ENCODE results near the gene RIC8B. TPM values are rescaled to one million over a fixed set of nuclear protein-coding genes. Genes with fewer than 3 reads are reported as not detected.
A peak's percentile ranks its signal among the peaks of the same experiment; 100 is the strongest.

The RIC8B gene
- total and polyA plus RNA-seq, 2 of the 8 experiments (the other 6 are each of a cell fraction or from before 2014, with no cell fraction given), result 8.2 to 25.3 TPM

DNA sequence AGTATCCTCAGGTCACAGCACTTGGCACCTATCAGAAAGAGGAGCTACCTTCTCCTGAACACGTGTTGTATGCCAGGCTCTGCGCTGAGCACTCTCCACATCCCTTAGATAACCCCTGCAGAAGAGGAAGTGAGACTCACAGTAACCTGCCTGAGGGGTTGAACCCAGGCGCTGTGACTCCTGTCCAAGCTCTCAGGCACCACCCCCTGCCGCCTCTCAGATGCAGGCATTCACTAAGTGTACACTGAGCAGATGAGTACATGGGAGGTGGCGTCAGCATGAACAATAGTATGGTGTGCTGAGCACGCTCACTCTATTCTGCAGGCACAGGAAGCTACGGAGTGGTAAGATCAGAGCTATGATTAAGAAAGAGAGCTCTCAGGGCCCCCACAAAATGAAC lies 21.0 kb upstream of the RIC8B start:
- Histone ChIP-seq H3K9me3 (ENCODE audit: insufficient read depth in 2 of 2, low read depth in 1 of 2, low read length in 1 of 2) (no peaks in the 10 kb centered on the region), H3K79me1 (ENCODE audit: low read depth, low read length) (no peaks in the 10 kb centered on the region), H4K91ac (replicated peaks; ENCODE audit: insufficient read length, low read length) (no peak overlapping the region), H2BK5ac (ENCODE audit: low read depth, low read length) (no peak overlapping the region), H3K56ac (replicated peaks; ENCODE audit: insufficient read length, low read depth, low read length) (no peak overlapping the region), H2AFZ (ENCODE audit: low read length) (no peak overlapping the region), H3K4me1 (replicated peaks in 1 of 4; ENCODE audit: control insufficient read depth in 3 of 4, insufficient read depth in 4 of 4, low read length in 3 of 4) (no peaks in the 10 kb centered on the region), H3K23ac (ENCODE audit: insufficient read length) (no peak overlapping the region), H4K5ac (ENCODE audit: insufficient read length, low read depth, low read length) (no peak overlapping the region), H4K20me1 (replicated peaks in 1 of 2; ENCODE audit: control insufficient read depth in 1 of 2, insufficient read depth in 2 of 2, low read length in 2 of 2) (no peaks in the 10 kb centered on the region), H3K36me3 (ENCODE audit: control insufficient read depth in 2 of 4, insufficient read depth in 4 of 4, low read length in 3 of 4) (no peaks in the 10 kb centered on the region), H3K27ac (ENCODE audit: low read depth, low read length) (no peak overlapping the region), H3K27me3 (replicated peaks in 1 of 4; ENCODE audit: control insufficient read depth in 3 of 4, extremely low read depth in 1 of 4, insufficient read depth in 3 of 4, low read length in 3 of 4) (no peaks in the 10 kb centered on the region), H4K8ac (ENCODE audit: extremely low read depth, insufficient read depth, low read length) (no peak overlapping the region), H3K79me2 (ENCODE audit: control insufficient read depth in 1 of 2, insufficient read depth in 2 of 2, low read length in 2 of 2) (no peaks in the 10 kb centered on the region), H2BK15ac (ENCODE audit: low read length) (no peak overlapping the region), H3K23me2 (ENCODE audit: low read depth, low read length) (no peaks in the 10 kb centered on the region), H3K4me2 (ENCODE audit: insufficient read depth in 1 of 2, low read depth in 2 of 2, low read length in 2 of 2) (no peak overlapping the region), H3K4ac (replicated peaks; ENCODE audit: insufficient read length, low read depth, low read length) (no peak overlapping the region), H3K14ac (ENCODE audit: insufficient read length) (no peak overlapping the region), H3K9ac (replicated peaks in 1 of 4; ENCODE audit: extremely low read depth in 1 of 4, low read depth in 3 of 4, low read length in 3 of 4) (no peak overlapping the region), H2BK120ac (replicated peaks; ENCODE audit: low read depth, low read length) (no peak overlapping the region), H3K4me3 (ENCODE audit: extremely low read depth in 1 of 4, insufficient read depth in 2 of 4, low read depth in 3 of 4, low read length in 4 of 4) (no peak overlapping the region), H2AK5ac (ENCODE audit: low read depth, low read length) (no peak overlapping the region), H2BK20ac (ENCODE audit: low read length) (no peak overlapping the region), H3K18ac (ENCODE audit: extremely low read depth, low read length) (no peak overlapping the region), H2BK12ac (ENCODE audit: low read depth, low read length) (0 out of 2 replicates have a peak overlapping the region, but pooled peaks have one; percentile 17)
- FAIRE-seq (no peak), DNase-seq (ENCODE audit: low read depth in 1 of 2, low spot score in 2 of 2) (no peak)
- WGBS, 2 experiments (ENCODE audit: extremely low coverage in 1 of 2, insufficient coverage in 1 of 2, insufficient read length in 1 of 2, insufficient replicate concordance in 2 of 2, low coverage in 1 of 2, low lambda C conversion rate in 2 of 2, missing lambda C conversion rate in 1 of 2), result 96% methylated on average over 7 of the region's 7 CpGs; no CpG with 5 or more reads in 1 of the 2 experiments
- CTCF ChIA-PET (ENCODE audit: partially characterized antibody), result interaction anchor here (0.5 to 1.2 kb wide), 5 partner anchors 22 to 166 kb away, joined by 3 to 4 read pairs (median 4); no protein-coding TSS in a partner anchor
- POLR2A ChIA-PET (ENCODE audit: partially characterized antibody), result no interaction called here
- TF ChIP-seq TAF7 (optimal IDR thresholded peaks at IDR 0.05; ENCODE audit: borderline replicate concordance, low read depth, low read length) (no peak), JUN (IDR thresholded peaks at IDR 0.05; ENCODE audit: low read depth, low read length) (no peak), JUND (IDR thresholded peaks at IDR 0.05; ENCODE audit: low read length) (no peak), BRCA1 (IDR thresholded peaks at IDR 0.05; ENCODE audit: low read depth, low read length) (no peak), ASH2L (IDR thresholded peaks at IDR 0.05; ENCODE audit: low read length) (no peak), HDAC6 (IDR thresholded peaks at IDR 0.05; ENCODE audit: low read depth, low read length) (no peak), EGR1 (IDR thresholded peaks at IDR 0.05; ENCODE audit: borderline replicate concordance, low read depth, low read length) (no peak), FOSL1 (IDR thresholded peaks at IDR 0.05; ENCODE audit: insufficient read depth, low read depth, low read length) (no peak), POLR2A (IDR thresholded peaks at IDR 0.05; ENCODE audit: control extremely low read depth in 1 of 2, low read depth in 2 of 2, low read length in 2 of 2) (no peak), SIX5 (IDR thresholded peaks at IDR 0.05; ENCODE audit: low read depth, low read length) (no peak), CREB1 (IDR thresholded peaks at IDR 0.05) (no peak), CEBPB (IDR thresholded peaks at IDR 0.05; ENCODE audit: low read depth, low read length) (no peak), EZH2 (IDR thresholded peaks at IDR 0.05; ENCODE audit: low read depth, low read length, severe bottlenecking) (no peak)
- TF ChIP-seq, protein P1, sequence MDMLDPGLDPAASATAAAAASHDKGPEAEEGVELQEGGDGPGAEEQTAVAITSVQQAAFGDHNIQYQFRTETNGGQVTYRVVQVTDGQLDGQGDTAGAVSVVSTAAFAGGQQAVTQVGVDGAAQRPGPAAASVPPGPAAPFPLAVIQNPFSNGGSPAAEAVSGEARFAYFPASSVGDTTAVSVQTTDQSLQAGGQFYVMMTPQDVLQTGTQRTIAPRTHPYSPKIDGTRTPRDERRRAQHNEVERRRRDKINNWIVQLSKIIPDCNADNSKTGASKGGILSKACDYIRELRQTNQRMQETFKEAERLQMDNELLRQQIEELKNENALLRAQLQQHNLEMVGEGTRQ (IDR thresholded peaks at IDR 0.05; ENCODE audit: low read length), result no peak
- TF ChIP-seq, protein P2, sequence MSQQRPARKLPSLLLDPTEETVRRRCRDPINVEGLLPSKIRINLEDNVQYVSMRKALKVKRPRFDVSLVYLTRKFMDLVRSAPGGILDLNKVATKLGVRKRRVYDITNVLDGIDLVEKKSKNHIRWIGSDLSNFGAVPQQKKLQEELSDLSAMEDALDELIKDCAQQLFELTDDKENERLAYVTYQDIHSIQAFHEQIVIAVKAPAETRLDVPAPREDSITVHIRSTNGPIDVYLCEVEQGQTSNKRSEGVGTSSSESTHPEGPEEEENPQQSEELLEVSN (IDR thresholded peaks at IDR 0.05), result no peak
